GM18868 (cell line): ENCODE results near the gene SLC9A7.

Source experiments
- ATAC-seq: cut with Tn5 transposase; IDR thresholded peaks from one replicate; pipeline ENCODE4 v1.9.1; 2021; ENCODE audit warnings: mild to moderate bottlenecking, moderate library complexity; ENCODE audit not compliant: unreplicated experiment

The SLC9A7 gene

DNA sequence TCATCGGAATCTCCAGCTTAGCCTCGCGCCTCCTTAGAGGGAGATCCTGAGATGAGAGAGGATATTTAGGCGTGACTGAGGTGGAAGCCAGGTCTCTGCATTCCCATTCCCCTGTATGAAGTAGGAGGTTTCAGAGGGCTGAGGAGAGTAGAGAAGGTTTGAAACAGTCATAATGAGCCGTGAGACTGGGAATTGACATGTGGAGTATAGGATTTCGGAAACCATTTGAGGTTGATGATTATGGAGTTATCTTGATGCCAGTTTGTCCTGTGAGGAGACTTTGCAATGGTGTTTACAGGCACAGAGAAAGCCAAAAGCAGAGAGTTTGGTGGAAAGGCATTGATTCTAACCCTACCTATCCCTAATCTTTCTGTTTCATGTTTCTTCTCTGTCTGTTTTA is 183.3 kb downstream of the SLC9A7 start:
- ATAC-seq = no peak

DNA sequence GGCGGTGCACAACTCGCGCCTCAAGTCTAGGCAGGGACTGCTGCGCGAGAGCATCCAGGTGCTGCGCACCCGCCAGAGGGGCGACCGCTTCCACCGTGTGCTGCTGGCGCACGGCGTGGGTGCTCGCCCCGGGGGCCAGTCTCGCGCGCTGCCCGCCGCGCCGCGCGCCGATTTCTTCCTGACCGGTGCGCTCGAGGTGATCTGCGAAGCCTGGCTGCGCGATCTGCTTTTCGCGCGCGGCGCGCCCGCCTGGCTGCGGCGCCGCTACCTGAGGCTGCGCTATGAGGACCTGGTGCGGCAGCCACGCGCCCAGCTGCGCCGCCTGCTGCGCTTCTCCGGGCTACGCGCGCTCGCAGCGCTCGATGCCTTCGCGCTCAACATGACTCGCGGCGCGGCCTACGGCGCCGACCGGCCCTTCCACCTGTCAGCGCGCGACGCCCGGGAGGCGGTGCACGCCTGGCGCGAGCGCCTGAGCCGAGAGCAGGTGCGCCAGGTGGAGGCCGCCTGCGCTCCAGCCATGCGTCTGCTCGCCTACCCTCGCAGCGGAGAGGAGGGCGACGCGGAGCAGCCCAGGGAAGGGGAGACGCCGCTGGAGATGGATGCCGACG is 184.0 kb downstream of the SLC9A7 start:
- ATAC-seq = no peak

DNA sequence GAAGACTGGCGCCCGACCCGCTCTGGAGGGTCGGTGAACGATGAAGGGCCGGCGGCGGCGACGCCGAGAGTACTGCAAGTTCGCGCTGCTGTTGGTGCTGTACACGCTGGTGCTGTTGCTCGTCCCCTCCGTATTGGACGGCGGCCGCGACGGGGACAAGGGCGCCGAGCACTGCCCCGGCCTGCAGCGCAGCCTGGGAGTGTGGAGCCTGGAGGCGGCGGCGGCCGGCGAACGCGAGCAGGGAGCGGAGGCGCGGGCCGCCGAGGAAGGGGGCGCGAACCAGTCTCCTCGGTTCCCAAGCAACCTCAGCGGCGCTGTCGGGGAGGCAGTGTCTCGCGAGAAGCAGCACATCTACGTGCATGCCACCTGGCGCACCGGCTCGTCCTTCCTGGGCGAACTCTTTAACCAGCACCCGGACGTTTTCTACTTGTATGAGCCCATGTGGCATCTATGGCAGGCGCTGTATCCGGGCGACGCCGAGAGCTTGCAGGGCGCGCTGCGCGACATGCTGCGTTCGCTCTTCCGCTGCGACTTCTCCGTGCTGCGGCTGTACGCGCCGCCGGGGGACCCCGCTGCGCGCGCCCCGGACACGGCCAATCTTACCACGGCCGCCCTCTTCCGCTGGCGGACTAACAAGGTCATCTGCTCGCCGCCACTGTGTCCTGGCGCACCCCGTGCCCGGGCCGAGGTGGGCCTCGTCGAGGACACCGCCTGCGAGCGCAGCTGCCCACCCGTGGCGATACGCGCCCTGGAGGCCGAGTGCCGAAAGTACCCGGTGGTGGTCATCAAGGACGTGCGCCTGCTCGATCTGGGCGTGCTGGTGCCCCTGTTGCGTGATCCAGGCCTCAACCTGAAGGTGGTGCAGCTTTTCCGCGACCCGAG is 184.8 kb downstream of the SLC9A7 start:
- ATAC-seq = peak; percentile 32

DNA sequence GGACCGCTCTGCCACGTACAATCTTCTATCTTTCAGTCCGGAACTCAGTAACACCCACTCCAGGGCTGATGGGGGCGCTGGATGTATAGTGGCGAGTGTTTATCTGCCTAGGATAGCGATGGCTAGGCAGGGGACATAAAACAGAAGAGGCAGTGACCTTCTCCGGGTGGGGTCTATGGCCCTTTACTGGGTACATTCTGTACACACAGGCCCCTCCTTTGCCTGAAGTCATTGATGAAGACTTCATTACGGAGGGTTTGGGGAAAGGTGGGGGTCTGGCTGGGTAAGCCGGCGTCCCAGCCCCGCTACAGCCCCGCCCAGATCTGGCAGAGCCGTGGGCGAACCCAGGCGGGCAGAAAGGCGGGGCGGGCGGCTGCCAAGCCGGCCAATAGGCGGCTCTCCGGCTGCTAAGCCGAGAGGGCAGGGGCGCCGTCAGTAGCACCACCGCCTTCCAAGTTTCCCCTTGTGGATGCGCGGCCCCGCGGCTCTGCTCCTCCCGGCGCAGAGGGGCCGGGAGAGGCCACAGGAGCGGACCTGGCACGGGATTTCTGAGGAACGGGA is 185.5 kb downstream of the SLC9A7 start, which contains the start of gene CHST7:
Gene CHST7, plus strand, starts transcription at position 435 of the 561 bp plus-strand sequence. CDS start 167 bp downstream, outside the sequence.
- ATAC-seq = peak; percentile 35

DNA sequence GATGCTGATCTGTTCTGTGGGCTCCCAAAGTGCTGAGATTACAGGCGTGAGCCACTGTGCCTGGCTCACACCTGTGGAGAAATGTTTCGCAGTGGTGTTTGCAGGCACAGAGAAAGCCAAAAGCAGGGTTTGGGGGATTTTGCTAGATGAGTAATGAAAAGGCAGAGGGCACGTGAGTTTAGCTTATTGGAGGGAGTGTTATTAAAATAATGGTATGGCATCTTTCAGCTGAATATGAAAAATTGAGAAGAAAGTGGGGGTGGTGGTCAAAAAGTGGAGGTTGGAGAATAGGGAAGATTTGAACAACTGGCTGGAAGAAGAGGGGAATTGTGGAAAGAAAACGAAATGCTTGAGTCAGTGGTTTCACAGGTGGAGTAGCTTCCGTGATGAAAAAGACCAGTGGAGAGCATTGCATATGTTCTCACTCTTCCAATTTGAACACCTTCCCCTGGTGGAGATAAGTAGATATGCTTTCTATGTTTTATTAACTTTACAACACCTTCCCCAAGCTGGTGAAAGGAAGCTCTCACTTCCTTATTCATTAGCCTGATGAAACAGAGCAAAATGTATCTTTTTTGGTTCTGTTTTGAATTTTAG is 186.5 kb downstream of the SLC9A7 start:
- ATAC-seq = peak; percentile 44

DNA sequence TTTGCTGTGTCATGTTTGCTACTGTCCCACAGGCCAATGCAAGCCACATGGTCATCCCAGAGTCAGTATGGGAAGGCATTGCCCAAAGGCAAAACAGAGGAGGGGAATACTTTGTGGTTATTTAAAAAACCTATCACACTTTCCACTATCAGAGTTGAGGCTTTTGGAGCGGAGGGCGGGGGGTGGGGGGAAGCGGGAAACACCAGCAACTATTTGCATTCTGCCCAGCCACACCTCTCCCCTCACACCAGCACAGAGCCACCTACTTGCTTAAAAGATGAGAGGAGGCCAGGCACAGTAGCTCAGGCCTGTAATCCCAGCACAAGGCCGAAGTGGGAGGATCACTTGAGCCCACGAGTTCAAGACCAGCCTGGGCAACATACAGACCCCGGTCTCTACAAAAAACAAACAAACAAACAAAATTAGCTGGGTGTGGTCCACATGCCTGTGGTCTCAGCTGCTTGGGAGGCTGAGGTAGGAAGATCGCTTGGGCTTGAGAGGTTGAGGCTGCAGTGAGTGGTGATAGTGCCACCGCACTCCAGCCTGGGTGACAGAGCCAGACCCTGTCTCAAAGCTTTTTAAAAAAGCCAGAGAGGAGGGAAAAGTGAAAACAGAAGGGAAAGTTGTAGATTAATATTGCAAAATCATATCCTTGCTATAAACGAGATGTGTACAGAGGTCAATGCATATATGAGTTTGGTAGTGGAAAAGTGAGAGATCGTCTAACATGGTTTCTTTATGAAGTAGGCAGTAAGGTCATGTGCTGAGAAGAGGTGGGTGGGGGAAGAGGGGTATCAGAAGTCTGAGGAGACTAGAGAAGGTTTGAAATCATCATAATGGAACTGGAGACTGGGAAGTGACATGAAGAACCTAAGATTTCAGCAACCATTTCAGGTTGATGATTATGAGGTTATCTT is 187.2 kb downstream of the SLC9A7 start:
- peak; percentile 25 for ATAC-seq

DNA sequence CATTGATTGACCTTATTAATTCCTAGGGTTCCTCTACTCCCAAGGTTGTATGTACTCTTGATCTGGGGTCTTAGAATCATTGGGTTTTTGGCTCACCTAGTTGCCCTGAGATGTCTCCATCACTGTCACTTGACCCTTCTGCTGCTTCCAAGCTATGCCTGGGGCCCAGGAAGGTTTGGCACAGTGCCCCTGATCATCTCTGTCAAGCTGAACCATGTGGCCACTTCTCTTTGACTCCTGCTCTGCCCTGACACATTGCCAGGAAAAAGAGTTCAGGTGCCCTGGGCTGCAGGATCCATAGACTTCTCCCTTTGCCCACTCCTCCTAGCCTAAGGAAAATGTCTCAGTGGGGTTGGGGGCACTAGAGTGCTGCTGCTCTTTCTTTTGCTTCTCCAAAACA is 189.3 kb downstream of the SLC9A7 start:
- no peak for ATAC-seq

DNA sequence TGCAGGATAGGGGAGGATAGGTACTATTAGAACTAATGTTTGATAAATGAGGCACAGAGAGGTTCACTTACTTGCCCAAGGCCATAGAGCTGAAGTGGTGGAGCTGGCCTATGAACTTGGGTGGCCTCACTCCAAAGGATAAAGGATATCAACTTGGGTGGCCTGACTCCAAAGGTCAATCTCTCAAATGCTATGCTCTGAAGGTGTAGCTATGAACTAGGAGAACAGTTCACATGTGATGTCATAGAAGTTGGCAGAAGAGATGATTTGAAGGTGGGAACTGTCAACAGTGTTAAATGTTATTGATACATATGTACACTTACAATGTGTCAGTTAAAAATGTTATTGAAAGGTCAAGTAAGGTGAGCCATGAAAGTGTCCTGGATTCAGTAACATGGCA is 191.5 kb downstream of the SLC9A7 start:
- no peak for ATAC-seq

DNA sequence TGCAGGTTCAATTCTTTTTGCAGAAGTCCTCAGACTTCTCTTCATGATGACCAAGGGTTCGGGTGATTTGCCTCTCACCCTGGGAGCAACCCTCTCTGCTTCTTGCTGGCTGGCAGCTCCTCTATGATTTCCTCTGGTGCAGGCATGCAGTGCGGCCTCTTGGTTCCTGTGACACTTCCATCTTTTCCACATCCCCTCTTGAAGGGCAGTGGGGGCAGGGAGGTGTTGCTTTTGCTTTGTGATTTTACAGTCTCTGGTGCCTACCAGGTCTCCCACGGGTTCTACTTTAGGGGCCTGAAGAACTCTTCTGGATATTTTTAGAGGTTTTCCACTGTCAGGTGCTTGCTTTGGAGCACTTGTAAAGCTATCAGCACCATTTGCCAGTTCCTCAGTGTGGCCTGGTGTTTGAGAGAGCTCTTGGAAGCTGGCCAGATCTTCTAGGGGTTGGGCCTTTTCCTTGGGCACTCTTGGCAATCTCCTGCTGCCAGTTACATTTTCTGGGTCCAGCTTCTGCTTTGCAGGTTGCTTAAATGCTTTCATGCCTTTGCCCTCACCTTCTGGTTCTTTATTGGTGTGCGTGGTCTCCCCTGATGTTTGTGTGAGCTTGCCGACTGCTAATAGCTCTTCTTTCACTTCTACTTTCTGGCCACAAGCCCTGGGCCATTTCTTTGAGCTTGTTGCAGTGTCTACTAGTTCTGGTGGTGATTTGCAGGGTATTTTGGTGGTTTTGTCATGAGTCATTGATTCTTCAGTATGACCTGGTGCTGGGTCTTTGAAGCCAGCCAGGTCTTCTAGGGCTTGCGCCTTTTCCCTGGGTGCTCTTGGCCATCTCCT is 196.9 kb downstream of the SLC9A7 start:
- peak; percentile 99 for ATAC-seq

DNA sequence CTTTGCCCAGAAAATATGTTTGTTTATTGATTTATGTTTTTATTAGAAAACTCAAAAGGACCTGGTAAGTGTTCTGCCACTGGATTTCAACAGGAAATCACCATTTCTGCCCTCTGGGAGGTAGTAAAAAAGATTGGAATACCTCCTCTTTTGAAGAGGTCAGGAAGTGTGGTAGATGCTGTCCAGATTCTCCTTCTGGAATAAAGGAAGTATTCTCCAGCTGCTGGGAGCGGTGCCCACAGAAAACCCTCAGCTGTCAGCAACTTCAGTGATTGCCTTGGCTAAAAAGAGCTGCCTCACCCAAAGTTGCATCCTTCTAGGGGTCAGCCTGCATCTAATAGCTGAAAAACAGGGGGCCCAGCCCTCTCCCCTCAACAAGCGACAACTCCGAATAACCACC is 199.9 kb downstream of the SLC9A7 start:
- ATAC-seq = no peak

DNA sequence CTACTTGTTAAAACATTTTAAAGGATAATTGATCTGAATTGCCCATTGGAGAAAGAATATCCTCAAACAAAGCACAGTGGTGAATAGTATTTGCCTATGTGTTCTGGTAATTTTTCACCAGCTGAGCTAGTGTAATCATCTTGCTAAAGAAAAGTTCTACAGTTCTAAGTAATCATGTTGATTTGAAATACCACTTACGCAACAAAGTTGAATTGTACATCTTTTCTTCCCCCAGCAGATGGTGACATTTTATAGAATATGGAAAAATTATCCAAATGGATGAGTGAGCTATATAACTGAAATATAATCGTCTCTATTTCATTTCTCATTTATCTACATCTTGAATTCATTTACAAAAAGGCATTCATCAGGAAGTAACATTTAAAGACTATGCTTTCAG is 204.0 kb downstream of the SLC9A7 start:
- no peak for ATAC-seq

DNA sequence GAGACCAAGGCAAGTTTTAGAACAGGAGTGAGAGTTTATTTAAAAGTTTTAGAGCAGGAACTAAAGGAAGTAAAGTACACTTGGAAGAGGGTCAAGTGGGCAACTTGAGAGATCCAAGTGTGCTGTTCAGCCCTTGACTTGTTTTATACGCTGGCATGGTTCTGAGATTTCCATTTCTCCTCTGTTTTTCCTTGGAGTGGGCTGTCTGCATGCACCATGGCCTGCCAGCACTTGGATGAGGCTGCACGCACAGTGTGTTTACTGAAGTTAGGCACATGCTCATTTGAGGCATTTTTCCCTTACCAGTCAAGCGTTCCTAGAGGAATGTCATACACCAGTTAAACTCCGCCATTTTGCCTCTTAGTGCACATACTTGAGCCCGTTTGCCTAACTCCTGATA is 205.0 kb downstream of the SLC9A7 start:
- ATAC-seq = no peak

DNA sequence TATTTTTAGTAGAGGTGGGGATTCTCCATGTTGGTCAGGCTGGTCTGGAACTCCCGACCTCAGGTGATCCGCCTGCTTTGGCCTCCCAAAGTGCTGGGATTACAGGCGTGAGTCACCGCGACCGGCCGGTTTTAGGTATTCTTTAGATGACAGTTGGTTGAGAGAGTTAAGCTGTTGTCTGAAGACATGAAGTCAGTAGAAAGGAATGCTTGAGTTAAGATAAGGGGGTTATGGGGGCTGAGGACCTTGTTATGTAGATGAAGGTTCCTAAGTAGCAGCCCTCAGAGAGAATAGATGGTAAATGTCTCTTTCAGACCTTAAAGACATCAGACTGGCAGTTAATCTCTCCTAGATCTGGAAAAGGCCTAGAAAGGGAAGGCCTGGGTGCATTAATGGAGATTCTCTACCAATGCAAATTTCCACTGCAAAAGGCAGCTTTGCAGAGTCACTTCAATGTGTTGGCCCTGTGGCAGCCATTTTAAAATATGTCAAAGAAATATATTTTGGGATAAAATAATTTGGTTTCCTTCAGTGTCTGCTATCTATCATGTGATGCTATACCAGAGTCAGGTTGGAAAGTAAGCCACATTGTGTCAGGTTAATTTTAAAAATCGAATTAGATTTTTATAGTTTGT is 207.3 kb downstream of the SLC9A7 start:
- no peak for ATAC-seq

DNA sequence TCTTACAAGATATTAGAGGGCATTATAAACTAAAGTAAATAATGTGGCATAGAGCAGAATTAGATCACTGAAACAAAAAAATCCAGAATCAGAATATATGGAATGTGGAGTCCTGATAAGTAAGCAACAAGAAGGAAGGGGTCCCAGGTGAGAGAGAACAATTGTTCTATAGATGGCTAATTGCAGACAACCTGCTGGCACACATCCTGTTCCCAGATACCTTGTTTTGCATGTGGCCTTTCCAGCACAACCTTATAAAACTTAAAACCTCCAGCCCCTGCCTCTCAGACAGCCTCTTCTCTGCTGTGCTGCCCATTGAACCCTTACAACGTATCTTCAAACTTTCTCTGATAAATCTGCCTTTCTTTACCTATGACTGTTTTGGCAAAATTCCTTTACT is 209.0 kb downstream of the SLC9A7 start:
- no peak for ATAC-seq
